T-helper 9 cell (primary cell): ENCODE results near the gene CCDC183.
"Not testable (repeated sequence)": the region's sequence is repeated elsewhere in the genome, so short reads cannot be mapped to it uniquely, and the experiment has no call there.

Experiments used
- DNase-seq: peaks from one replicate; pipeline ENCODE4 v3.0.0-alpha.2; 2020

CCDC183 gene

DNA sequence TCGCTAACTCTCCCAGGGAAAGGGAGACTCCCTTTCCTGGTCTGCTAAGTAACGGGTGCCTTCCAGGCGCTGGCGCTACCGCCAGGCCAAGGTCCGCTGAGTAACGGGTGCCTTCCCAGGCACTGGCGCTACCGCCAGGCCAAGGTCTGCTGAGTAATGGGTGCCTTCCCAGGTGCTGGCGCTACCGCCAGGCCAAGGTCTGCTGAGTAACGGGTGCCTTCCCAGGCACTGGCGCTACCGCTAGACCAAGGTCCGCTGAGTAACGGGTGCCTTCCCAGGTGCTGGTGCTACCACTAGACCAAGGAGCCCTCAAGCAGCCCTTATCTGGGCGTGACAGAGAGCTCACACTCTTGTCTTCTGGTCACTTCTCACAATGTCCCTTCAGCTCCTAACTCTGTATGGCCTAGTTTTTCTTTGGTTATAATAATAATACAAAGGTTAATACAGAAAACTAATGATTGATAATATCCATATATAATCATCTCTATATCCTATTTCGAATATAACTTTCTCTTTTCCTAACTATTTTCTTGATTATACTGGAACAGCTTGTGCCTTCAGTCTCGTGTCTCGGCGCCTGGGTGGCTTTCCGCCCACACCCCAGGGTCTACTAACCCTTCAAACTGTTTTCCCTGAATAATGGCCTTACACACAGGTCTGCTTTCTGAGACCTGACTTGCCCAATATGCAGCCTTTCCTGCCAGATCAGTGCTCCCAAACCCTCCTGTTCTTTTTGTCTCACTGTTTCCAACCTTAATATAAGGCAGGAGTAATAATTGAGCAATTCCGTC, 10.4 kb upstream of the CCDC183 start:
- DNase-seq: not testable (repeated sequence)

DNA sequence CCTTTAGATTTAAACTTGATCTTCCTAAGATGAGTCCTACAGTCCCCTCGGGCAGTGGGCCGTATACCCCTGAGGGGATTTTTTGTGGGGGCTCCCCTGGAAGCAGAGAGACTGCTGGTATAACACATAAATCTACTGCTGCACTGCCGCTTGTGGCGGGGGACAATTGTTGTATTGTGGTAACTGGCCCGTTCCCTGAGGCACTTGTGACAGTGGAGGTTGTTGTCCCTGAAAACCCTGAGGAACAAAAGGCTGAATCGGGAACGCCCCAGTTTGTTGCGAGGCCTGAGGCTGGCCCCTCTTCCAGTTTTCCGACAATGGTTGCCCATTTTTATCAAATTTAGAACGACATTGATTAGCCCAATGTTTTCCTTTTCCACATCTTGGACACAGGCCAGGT, 9.7 kb upstream of the CCDC183 start:
- DNase-seq: no peak

DNA sequence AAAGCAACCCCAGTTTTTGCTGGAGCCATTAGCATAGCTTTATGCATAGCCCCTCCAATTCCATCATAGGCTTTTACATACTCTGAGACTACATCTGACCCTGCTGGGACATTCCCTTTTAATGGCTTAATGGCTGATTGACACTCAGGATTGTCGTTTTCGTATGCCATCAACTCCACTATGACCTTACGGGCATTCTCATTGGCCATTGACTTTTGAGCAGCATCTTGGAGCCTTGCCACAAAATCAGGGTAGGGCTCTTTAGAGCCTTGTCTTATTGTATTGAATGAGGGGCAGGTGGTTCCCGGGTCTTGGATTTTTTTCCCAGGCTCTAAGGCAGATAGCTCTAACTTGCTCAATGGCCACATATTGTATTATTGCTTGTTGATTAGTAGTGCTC, 9.2 kb upstream of the CCDC183 start:
- not testable (repeated sequence) for DNase-seq

- peak; percentile 56 for DNase-seq
Measured at GRCh38 chr9:136787690-136788400, 8.3 kb upstream of the CCDC183 start.

DNA sequence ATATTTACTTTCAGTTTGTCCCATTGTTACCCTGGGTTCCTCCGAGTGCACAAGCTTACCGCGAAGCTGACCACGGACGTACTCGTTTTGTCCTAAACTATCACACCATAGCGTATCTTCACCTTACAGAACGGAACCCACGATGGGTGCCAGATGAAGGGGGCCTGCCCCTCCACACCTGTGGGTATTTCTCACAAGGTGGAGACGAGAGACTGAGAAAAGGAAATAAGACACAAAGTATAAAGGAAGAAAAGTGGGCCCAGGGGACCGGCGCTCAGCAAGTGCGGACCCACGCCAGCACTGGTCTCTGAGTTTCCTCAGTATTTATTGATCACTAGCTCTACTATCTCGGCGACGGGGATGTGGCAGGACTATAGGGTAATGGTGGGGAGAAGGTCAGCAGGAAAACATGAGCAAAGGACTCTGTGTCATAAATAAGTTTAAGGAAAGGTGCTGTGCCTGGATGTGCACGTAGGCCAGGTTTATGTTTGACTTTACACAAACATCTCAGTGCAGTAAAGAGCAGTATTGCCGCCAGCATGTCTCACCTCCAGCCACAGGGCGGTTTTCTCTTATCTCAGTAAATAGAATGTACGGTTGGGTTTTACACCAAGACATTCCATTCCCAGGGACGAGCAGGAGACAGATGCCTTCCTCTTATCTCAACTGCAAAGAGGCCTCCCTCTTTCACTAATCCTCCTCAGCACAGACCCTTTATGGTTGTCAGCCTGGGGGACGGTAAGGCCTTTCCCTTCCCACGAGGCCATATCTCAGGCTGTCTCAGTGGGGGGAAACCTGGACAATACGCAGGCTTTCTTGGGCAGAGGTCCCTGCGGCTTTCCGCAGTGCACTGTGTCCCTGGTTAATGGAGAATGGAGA, 7.3 kb upstream of the CCDC183 start:
- not testable (repeated sequence) for DNase-seq

GRCh38 chr9:136789523-136789937, 6.6 kb upstream of the CCDC183 start:
- no peak for DNase-seq

DNA sequence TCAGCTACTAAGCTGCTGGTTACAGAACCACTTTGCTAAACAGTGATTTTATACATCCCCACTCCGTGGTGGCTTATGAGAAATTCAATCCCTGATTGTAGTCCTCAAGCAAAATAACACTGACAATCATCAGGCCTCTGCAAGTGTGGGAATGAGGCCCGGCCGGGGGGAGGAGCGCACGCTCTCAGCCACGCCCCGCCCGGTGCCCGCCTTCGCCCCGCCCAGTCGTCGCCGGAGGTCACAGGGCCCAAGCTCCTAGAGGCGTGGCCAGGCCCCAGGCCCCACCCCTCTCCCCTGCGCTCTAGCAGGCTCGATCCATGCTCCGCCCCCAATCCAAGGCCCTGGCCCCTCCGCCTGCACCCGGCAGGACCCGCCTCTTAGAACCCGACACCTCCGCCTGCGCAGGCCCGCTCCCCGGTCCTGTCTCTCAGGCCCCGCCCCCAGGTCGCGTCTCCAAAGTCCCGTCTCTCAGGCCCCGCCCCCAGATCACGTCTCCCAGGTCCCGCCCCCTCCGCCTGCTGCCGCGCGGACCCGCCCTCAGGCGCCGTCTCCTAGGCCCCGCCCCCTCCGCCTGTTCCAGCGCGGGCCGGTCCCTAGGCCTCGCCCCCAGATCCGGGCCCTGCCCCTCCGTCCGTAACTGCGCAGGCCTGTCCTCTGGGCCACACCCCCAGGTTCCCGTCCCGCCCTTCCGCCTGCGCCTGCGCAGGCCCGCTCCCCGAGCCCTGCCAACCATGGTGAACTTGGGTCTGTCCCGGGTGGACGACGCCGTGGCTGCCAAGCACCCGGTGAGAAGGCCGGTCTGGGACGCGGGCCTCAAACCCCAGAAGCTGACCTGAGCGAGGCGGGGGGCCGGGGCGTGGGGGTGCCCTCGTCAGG, 5.3 kb upstream of the CCDC183 start, which contains the start of gene TMEM141:
TSS of gene TMEM141 (plus strand) at position 705 of the 876 bp plus-strand sequence. CDS start at position 732, 27 bp downstream.
- peak; percentile 100 for DNase-seq

DNA sequence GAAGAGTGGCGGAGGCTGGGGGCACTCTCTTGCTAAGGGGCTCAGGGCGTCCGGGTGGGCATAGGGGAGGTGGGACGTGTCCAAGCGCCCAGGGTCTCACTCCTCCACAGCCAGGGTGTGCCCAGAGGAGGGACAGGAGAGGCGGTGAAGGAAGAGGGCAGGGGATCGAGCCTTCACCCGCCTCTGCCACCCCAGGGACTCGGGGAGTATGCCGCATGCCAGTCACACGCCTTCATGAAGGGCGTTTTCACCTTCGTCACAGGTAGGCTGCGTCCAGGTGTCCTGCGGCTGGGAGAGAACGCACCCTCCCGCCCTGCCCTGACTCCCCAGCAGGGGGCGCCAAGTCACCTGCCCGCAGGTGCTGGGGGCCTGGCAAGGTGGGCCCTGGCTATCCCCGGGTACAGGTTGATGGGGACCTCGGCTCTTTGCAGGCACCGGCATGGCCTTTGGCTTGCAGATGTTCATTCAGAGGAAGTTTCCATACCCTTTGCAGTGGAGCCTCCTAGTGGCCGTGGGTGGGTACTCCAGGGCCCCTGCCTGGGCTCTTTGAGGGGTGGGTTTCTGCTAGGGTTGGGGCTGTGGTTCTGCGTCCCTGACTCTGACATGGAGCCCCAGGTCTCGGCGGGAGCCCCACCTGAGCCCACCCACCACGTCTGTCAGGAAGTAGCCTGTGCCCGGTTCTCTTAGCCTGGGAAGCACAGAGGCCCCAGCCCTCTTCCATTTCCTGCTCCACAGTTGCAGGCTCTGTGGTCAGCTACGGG, 4.4 kb upstream of the CCDC183 start:
- peak; percentile 61 for DNase-seq

- DNase-seq: no peak
Measured at GRCh38 chr9:136792321-136793085, 3.6 kb upstream of the CCDC183 start.

DNA sequence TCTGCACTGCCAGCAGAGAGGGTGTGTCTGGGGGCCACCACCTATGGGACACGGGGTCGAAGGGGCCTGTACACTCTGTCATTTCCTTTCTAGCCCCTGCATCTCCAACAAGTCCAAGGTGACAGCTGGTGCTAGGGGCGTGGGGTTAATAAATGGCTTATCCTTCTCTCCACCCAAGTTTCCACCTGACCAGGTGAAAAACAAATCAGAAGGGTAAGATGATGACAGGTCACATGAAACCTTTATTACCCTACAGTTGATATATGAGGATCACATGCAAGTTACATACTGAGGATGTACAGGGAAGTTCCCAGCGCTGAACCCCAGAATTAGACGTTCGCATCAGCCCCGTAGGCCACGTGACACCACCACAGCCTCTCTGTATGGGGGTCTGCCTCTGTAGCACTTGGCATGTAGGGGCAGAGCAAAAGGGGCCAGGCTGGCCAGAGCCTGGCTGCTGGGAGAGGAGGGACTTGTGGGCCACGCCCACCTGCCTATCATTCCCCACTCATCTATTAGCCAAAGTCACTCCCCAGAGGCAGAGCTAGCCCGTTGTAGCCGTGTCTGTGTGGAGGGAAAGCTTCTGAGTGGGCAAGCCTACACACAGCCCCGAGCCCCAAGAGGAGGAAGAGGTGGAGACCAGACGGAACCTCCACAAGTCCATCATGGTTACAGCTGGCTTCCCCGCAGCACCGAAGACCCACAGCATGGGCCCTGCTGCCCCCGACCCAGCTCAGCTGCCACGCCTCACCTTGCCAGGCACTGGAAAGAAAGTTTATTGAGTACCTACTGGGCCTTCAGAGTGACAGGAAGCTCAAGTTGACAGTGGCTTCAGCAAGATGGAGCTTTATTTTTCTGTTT, 2.8 kb upstream of the CCDC183 start:
- no peak for DNase-seq

- DNase-seq: no peak
Measured at GRCh38 chr9:136794281-136794999, 1.7 kb upstream of the CCDC183 start.

DNA sequence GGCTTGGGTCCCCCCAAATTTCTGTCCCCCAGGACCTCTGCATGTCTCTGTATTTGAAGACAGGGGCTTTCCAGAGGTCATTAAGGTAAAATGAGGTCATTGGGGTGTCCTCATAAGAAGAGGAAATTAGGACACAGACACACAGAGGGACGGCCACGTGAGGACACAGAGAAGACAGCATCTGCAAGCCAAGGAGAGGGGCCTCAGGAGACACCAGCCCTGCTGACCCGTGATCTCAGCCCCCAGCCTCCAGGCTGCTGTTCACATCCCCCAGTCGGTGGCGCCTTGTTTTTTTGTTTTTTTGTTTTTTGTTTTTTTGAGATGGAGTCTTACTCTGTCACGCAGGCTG, 1.2 kb upstream of the CCDC183 start:
- DNase-seq: no peak

DNA sequence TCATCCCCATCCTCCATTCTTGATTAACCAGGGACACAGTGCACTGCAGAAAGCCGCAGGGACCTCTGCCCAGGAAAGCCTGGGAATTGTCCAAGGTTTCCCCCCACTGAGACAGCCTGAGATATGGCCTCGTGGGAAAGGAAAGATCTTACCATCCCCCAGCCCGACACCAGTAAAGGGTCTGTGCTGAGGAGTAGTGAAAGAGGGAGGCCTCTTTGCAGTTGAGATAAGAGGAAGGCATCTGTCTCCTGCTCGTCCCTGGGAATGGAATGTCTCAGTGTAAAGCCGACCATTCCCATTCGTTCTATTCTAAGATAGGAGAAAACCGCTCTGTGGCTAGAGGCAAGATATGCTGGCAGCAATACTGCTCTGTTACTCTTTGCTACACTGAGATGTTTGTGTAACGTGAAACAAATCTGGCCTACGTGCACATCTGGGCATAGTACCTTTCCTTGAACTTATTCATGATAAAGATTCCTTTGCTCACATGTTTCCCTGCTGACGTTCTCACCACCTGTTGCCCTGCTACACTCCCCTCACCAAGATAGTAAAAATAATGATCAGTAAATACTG, 723 bp downstream of the CCDC183 start:
- DNase-seq: not testable (repeated sequence)

DNA sequence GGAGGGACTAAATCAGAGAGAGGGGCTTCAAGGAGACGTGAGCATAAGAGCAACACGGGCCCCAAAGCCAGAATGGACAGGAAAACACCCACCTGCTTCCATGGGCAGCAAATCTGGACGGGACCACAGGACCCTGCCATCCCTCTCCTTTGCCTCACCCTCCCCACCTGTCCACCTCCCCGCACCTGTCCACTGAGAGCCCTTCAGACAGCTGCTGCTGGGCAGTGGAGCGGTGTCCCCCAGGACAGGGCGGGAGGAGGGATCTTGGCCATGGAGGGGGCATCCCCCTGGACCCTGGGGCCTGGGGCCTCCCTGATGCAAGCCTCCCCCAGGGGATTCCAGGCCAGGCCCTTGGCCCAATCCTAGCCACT, 2.6 kb downstream of the CCDC183 start:
- no peak for DNase-seq

- no peak for DNase-seq
Measured at GRCh38 chr9:136799079-136799853, 3.1 kb downstream of the CCDC183 start.

GRCh38 chr9:136799854-136800657, 3.9 kb downstream of the CCDC183 start:
- DNase-seq: peak; percentile 90

DNA sequence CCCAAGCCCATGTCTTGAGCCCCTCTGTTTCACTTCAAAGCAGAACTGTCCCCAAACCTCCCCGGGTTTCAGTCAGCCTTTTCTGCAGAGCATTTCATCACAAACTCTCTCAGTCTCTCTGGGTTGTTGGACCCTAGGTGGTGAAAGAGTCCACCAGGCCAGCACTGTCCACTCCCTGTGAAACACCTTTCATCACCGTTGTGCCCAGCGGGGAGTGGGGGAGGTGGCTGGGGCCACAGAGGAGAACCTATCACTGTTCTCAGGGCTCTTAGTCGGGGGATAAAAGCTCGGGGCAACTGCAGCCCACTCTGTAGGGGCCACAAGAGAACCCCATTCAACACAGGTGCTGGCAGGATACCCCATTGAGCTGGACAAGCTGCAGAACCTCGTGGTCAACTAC, 6.2 kb downstream of the CCDC183 start:
- no peak for DNase-seq
